Measurements from ENCODE around the gene TAF5.
A peak's percentile ranks its signal among the peaks of the same experiment; 100 is the strongest.

Gene TAF5

DNA sequence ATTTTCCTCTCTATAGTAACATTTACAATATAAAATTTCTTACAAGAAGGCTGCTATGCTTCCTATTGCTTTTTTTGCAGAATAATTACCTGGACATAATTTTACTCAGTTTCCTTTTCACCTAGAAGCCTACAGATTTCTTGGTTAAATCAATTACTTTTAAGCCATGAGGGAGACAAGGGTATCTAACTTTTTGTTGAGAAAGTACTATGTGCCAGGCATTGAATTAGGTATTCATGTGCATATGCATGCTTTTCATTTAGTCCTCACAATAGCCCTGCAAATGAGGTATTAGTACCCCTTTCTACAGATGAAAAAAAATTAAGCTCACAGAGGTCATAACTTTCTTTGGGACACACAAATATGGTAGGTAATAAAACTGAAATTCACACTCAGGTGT, 33.2 kb upstream of the TAF5 start:
- Histone ChIP-seq H3K9ac (ENCODE audit: low read length) (no peak overlapping the region), H3K4me1 (ENCODE audit: insufficient read depth, low read length, severe bottlenecking) (no peaks in the 10 kb centered on the region), H2AFZ (ENCODE audit: low read length) (no peak overlapping the region), H3K4me3 (ENCODE audit: low read depth, low read length, poor library complexity, severe bottlenecking) (no peak overlapping the region), H3K4me2 (ENCODE audit: low read length) (no peak overlapping the region), H3F3A (ENCODE audit: insufficient read depth, low read length) (no peaks in the 10 kb centered on the region), H3K9me3 (ENCODE audit: low read length) (no peaks in the 10 kb centered on the region), H3K36me3 (ENCODE audit: insufficient read depth, low read length) (peaks cover 76% of the 10 kb centered on the region), H3K9me2 (ENCODE audit: low read depth, low read length) (no peaks in the 10 kb centered on the region), H3K27me3 (ENCODE audit: insufficient read depth, low read length) (no peaks in the 10 kb centered on the region), H3K79me2 (ENCODE audit: insufficient read depth, low read length) (no peaks in the 10 kb centered on the region), H4K20me1 (ENCODE audit: insufficient read depth, low read length) (no peaks in the 10 kb centered on the region), H3K27ac (ENCODE audit: low read depth, low read length, poor library complexity, severe bottlenecking) (no peak overlapping the region)
- TF ChIP-seq, protein P1, sequence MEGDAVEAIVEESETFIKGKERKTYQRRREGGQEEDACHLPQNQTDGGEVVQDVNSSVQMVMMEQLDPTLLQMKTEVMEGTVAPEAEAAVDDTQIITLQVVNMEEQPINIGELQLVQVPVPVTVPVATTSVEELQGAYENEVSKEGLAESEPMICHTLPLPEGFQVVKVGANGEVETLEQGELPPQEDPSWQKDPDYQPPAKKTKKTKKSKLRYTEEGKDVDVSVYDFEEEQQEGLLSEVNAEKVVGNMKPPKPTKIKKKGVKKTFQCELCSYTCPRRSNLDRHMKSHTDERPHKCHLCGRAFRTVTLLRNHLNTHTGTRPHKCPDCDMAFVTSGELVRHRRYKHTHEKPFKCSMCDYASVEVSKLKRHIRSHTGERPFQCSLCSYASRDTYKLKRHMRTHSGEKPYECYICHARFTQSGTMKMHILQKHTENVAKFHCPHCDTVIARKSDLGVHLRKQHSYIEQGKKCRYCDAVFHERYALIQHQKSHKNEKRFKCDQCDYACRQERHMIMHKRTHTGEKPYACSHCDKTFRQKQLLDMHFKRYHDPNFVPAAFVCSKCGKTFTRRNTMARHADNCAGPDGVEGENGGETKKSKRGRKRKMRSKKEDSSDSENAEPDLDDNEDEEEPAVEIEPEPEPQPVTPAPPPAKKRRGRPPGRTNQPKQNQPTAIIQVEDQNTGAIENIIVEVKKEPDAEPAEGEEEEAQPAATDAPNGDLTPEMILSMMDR (IDR thresholded peaks at IDR 0.05; ENCODE audit: low read length): no peak
- no peak for TF ChIP-seq EZH2 (IDR thresholded peaks at IDR 0.05; ENCODE audit: borderline replicate concordance, low read length)

DNA sequence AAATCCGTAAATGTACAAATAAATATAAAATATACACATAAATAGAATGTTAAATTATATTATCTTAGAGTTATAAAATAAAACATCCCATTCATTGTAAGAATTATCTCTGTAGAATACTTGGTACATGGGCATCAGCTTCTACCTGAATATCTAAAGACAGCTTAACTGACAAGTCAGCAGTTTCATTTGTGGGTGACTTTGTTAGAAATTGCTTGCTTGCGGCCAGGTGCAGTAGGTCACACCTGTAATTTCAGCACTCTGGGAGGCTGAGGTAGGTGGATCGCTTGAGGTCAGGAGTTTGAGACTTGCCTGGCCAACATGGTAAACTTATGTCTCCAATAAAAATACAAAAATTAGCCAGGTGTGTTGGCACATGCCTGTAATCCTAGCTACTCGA, 31.4 kb upstream of the TAF5 start:
- Histone ChIP-seq H3K36me3 (ENCODE audit: insufficient read depth, low read length) (peaks cover 62% of the 10 kb centered on the region), H4K20me1 (ENCODE audit: insufficient read depth, low read length) (no peaks in the 10 kb centered on the region), H3K9me3 (ENCODE audit: low read length) (no peaks in the 10 kb centered on the region), H3F3A (ENCODE audit: insufficient read depth, low read length) (no peaks in the 10 kb centered on the region), H3K4me1 (ENCODE audit: insufficient read depth, low read length, severe bottlenecking) (no peaks in the 10 kb centered on the region), H3K27ac (ENCODE audit: low read depth, low read length, poor library complexity, severe bottlenecking) (no peak overlapping the region), H3K9ac (ENCODE audit: low read length) (no peak overlapping the region), H3K4me3 (ENCODE audit: low read depth, low read length, poor library complexity, severe bottlenecking) (no peak overlapping the region), H3K79me2 (ENCODE audit: insufficient read depth, low read length) (no peaks in the 10 kb centered on the region), H3K9me2 (ENCODE audit: low read depth, low read length) (no peaks in the 10 kb centered on the region), H2AFZ (ENCODE audit: low read length) (no peak overlapping the region), H3K4me2 (ENCODE audit: low read length) (no peak overlapping the region), H3K27me3 (ENCODE audit: insufficient read depth, low read length) (no peaks in the 10 kb centered on the region)
- TF ChIP-seq EZH2 (IDR thresholded peaks at IDR 0.05; ENCODE audit: borderline replicate concordance, low read length): no peak
- TF ChIP-seq, protein P1 (IDR thresholded peaks at IDR 0.05; ENCODE audit: low read length): no peak

DNA sequence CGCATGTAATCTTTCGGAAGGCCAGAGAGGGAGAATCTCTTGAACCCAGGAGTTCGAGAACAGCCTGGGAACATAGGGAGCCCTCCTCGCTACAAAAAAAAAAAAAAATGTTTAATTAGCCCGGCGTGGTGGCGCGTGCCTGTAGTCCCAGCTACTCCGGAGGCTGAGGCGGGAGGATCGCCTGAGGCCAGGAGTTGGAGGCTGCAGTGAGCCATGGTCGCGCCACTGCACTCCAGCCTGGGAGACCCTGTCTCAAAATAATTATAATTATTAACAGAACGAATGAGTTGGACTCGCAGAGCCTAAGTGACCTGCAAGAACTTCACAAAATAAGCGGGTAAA, 17.6 kb upstream of the TAF5 start:
- peaks cover 8% of the 10 kb centered on the region for H3K79me2 ChIP-seq (ENCODE audit: insufficient read depth, low read length)
- no peaks in the 10 kb centered on the region for H3K27me3 ChIP-seq (ENCODE audit: insufficient read depth, low read length)
- peak overlapping the region; percentile 91 for H3K4me3 ChIP-seq (ENCODE audit: low read depth, low read length, poor library complexity, severe bottlenecking)
- peaks cover 21% of the 10 kb centered on the region for H3K4me1 ChIP-seq (ENCODE audit: insufficient read depth, low read length, severe bottlenecking)
- no peak overlapping the region for H3K27ac ChIP-seq (ENCODE audit: low read depth, low read length, poor library complexity, severe bottlenecking)
- no peaks in the 10 kb centered on the region for H3K9me2 ChIP-seq (ENCODE audit: low read depth, low read length)
- H3K36me3 ChIP-seq (ENCODE audit: insufficient read depth, low read length): peaks cover 35% of the 10 kb centered on the region
- 0 out of 2 replicates have a peak, but pooled peaks cover 2% of the 10 kb centered on the region for H3F3A ChIP-seq (ENCODE audit: insufficient read depth, low read length)
- H2AFZ ChIP-seq (ENCODE audit: low read length): 0 out of 2 replicates have a peak overlapping the region, but pooled peaks have one; percentile 7
- H3K9me3 ChIP-seq (ENCODE audit: low read length): no peaks in the 10 kb centered on the region
- peak overlapping the region; percentile 84 for H3K4me2 ChIP-seq (ENCODE audit: low read length)
- TF ChIP-seq, protein P1 (IDR thresholded peaks at IDR 0.05; ENCODE audit: low read length): no peak
- TF ChIP-seq EZH2 (IDR thresholded peaks at IDR 0.05; ENCODE audit: borderline replicate concordance, low read length): no peak
- H3K9ac ChIP-seq (ENCODE audit: low read length): peak overlapping the region; percentile 92
- H4K20me1 ChIP-seq (ENCODE audit: insufficient read depth, low read length): no peaks in the 10 kb centered on the region

Measured in OCI-LY1 (cell line).